Breast epithelium (tissue), 3 donors: ENCODE measurements around the gene NCBP2L.

Experiments used
- POLR2A ChIP-seq: fragments of 450-650 bp; IDR thresholded peaks from one replicate; pipeline ENCODE4 v1.6.1; 2016; ENCODE audit warnings: antibody characterized with exemption, mild to moderate bottlenecking, moderate library complexity
- TF ChIP-seq, protein P1 (sequence below), 3 donors: fragments of 450-650 bp; IDR thresholded peaks; one replicate each; pipeline ENCODE4 v1.5.1; 2016 to 2017; ENCODE audit warnings: antibody characterized with exemption in 3 of 3, mild to moderate bottlenecking in 3 of 3, moderate library complexity in 3 of 3

DNA sequence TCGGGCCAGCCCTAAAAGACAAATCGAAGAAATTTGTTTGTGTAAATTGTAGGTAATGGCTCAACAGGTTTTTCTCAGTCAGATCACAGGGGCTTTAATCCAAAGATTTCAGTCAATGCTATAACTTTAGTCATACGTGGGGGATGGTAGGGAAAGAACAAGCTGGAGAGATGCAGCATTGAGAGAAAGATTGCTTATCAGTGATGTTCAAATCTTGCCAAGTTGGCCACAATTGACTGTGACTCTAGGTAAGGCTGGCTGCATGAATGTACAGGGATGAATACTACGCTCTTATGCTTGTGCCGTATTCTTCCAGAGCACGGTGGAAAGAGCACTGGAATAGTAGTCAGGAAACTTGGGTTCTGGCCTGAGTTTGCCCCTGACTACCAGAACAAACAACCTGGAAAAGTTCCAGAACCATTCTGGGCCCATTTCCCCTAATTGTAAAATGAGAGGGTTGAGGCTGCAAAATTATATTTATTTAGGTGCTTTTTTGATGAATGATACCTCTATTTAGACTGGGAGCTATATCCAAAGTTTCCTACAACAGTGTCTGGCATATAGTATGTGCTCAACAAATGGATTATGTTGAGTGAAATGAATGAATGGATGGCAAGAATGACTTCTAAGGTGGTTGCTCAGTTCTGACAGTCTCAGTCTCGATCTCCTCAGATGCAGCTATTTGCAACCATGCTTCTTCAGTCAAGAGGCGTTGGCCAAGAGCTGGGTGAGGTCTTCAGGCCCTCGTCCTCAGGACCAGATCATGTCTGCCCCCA is 46.4 kb upstream of the NCBP2L start:
- TF ChIP-seq POLR2A = no peak
- TF ChIP-seq, protein P1, sequence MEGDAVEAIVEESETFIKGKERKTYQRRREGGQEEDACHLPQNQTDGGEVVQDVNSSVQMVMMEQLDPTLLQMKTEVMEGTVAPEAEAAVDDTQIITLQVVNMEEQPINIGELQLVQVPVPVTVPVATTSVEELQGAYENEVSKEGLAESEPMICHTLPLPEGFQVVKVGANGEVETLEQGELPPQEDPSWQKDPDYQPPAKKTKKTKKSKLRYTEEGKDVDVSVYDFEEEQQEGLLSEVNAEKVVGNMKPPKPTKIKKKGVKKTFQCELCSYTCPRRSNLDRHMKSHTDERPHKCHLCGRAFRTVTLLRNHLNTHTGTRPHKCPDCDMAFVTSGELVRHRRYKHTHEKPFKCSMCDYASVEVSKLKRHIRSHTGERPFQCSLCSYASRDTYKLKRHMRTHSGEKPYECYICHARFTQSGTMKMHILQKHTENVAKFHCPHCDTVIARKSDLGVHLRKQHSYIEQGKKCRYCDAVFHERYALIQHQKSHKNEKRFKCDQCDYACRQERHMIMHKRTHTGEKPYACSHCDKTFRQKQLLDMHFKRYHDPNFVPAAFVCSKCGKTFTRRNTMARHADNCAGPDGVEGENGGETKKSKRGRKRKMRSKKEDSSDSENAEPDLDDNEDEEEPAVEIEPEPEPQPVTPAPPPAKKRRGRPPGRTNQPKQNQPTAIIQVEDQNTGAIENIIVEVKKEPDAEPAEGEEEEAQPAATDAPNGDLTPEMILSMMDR (IDR thresholded peaks at IDR 0.05) = no peak
